IPS-20b (cell line): ENCODE measurements around the gene UTRN.
A peak's percentile ranks its signal among the peaks of the same experiment; 100 is the strongest.

Source experiments
- H3K27ac ChIP-seq: one replicate; pipeline ENCODE4 v1.5.1; 2013; ENCODE audit warnings: low read length
- H3K27me3 ChIP-seq: 2 replicates; pipeline ENCODE4 v1.6.1; 2013; ENCODE audit warnings: mild to moderate bottlenecking, low read length, inconsistent platforms; ENCODE audit not compliant: insufficient read depth
- H3K36me3 ChIP-seq: 2 replicates; pipeline ENCODE4 v1.6.1; 2013; ENCODE audit warnings: low read depth, mild to moderate bottlenecking, inconsistent platforms, low read length, moderate library complexity; ENCODE audit not compliant: insufficient read depth
- H3K4me1 ChIP-seq: 2 replicates; pipeline ENCODE4 v1.6.1; 2013; ENCODE audit warnings: mild to moderate bottlenecking, control low read depth, inconsistent platforms, low read length, moderate library complexity; ENCODE audit not compliant: insufficient read depth
- H3K4me3 ChIP-seq: 2 replicates; pipeline ENCODE4 v1.5.1; 2013; ENCODE audit warnings: mild to moderate bottlenecking, low read length, inconsistent platforms
- H3K9ac ChIP-seq: 2 replicates; pipeline ENCODE4 v1.6.1; 2013; ENCODE audit warnings: low read depth, mild to moderate bottlenecking, inconsistent platforms, low read length, moderate library complexity
- H3K9me3 ChIP-seq: 2 replicates; pipeline ENCODE4 v1.6.1; 2013; ENCODE audit warnings: mild to moderate bottlenecking, low read depth, low read length, inconsistent platforms; ENCODE audit not compliant: insufficient read depth

UTRN gene

GRCh38 chr6:144330017-144330987 is 45.2 kb downstream of the UTRN start:
- H3K27me3 ChIP-seq: no peaks in the 10 kb centered on the region
- H3K4me1 ChIP-seq: peaks cover 49% of the 10 kb centered on the region
- peak overlapping the region; percentile 39; the same call in 1 of the 2 replicates for H3K9ac ChIP-seq
- no peak overlapping the region for H3K27ac ChIP-seq
- no peaks in the 10 kb centered on the region for H3K9me3 ChIP-seq
- H3K36me3 ChIP-seq: no peaks in the 10 kb centered on the region
- H3K4me3 ChIP-seq: peak overlapping the region; percentile 47

GRCh38 chr6:144331491-144331969 is 46.4 kb downstream of the UTRN start:
- H3K4me1 ChIP-seq: peaks cover 44% of the 10 kb centered on the region
- peak overlapping the region; percentile 7; the same call in 1 of the 2 replicates for H3K9ac ChIP-seq
- no peaks in the 10 kb centered on the region for H3K36me3 ChIP-seq
- H3K9me3 ChIP-seq: no peaks in the 10 kb centered on the region
- peak overlapping the region; percentile 47 for H3K4me3 ChIP-seq
- no peaks in the 10 kb centered on the region for H3K27me3 ChIP-seq
- no peak overlapping the region for H3K27ac ChIP-seq

- Histone ChIP-seq H3K36me3 (no peaks in the 10 kb centered on the region), H3K4me3 (peak overlapping the region; percentile 47; the same call in 1 of the 2 replicates), H3K27ac (no peak overlapping the region), H3K4me1 (peaks cover 38% of the 10 kb centered on the region), H3K9me3 (no peaks in the 10 kb centered on the region), H3K9ac (no peak overlapping the region), H3K27me3 (no peaks in the 10 kb centered on the region)
Observed at GRCh38 chr6:144332177-144332576, 47.0 kb downstream of the UTRN start.

- Histone ChIP-seq H3K4me3 (no peak overlapping the region), H3K27me3 (no peaks in the 10 kb centered on the region), H3K9me3 (no peaks in the 10 kb centered on the region), H3K36me3 (no peaks in the 10 kb centered on the region), H3K4me1 (peaks cover 30% of the 10 kb centered on the region), H3K9ac (no peak overlapping the region), H3K27ac (no peak overlapping the region)
Observed at GRCh38 chr6:144334150-144334708, 49.1 kb downstream of the UTRN start.
